ENCODE measurements around the gene PIGK.
"Not testable (repeated sequence)": the region's sequence is repeated elsewhere in the genome, so short reads cannot be mapped to it uniquely, and the experiment has no call there.

PIGK gene

DNA sequence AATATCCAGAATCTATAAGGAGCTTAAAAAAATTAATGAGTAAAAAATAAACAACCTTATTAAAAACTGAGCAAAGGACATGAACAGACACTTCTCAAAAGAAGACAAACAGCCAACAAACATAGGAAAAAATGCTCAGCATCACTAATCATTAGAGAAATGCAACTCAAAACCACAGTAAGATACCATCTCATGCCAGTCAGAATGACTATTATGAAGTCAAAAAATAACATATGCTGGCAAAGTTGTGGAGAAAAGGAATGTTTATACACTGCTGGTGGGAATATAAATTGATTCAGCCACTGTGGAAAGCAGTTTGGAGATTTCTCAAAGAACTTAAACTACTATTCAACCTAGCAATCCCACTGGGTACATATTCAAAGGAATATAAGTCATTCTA, 25.3 kb downstream of the PIGK start:
- DNase-seq (ENCODE audit: low read depth) = no peak

DNA sequence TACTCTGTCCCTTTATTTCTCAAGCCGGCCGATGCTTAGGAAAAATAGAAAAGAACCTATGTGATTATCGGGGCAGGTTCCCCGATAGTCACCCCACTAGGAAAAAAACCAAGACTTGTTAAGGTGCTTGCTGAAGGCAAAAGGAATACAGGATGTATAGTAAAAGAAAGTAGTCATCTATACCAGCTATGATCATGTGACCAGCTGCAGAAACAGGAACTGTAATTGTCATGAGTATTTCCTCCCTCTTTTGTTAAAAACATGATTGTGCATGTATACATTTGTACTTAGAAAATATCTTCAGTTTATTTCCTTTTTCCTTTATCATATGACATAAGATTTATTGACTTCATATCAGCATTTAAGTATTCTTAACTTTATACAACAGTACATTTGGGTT, 30.5 kb downstream of the PIGK start:
- DNase-seq (ENCODE audit: low read depth) = no peak

DNA sequence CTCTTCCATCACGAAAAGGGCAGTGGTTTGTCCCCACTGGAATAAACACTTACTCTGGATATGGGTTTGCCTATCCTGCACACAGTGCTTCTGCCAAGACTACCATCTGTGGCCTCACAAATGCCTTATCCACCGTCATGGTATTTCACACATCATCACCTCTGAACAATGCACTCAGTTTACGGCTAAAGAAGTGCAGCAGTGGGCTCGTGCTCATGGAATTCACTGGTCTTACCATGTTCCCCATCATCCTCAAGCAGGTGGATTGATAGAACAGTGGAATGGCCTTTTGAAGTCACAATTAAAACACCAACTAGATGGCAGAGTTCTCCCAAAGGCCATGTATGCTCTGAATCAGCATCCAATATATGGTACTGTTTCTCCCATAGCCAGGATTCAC, 32.3 kb downstream of the PIGK start:
- not testable (repeated sequence) for DNase-seq (ENCODE audit: low read depth)

DNA sequence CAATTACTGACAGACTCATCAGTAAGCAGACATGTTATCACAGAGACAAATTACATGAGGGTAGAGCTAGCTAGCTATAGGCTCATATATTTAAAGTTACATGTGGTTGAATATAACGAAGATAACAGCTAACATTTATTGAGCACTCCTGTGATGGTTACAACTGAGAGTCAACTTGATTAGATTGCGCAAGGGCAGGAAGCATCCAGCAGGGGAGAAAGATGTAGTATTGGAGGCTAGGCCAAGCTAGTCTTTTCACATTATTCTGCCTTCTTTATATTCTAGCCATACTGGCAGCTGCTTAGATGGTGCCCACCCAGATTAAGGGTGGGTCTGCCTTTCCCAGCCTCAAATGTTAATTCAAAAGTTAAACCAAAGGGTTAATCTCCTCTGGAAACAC, 37.1 kb downstream of the PIGK start:
- DNase-seq (ENCODE audit: low read depth) = no peak

DNA sequence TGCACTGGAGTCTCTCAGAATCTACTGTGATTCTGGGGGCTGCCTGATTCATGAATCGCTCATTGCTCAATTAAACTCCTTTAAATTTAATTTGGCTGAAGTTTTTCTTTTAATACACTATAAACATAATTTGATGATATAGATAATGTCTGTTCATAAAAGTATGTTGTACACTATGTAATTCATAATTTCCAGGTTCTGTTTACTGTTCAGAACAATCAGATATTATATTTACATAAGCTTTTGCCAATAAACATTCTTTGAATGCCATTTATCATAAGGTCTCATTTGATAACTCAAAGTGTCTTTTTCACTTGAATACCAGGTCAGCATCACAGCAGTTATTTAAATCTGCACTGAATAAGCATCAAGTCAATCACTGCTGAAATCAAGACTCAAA, 39.6 kb downstream of the PIGK start:
- no peak for DNase-seq (ENCODE audit: low read depth)

DNA sequence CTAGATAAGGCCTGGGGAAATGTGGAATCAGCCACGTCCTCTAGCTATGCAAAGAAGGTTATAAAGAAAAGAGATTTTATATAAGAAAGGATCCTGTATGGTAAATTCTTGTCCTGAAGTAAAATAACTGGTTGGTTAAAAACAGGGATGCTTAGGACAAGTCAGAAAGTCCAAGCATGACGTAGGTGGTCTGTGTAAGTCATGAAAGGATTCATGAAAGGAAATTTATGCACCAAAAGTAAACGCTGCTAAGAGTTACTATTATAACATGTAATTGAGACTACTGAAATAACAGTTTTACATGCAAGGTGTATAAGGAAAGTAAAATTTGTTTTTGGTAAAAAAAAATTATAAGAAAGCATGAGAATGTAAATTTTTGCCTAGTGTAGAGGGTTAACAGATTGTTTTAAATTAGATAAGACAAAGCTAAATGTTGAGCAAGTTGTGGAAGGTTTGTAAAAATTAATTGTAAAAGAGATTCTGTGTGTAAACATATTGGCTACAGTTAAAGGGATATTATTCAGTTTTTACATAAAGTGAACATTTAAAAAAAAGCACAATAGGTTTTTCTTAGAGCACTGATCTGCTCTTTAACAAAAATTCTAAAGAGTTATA, 43.9 kb downstream of the PIGK start:
- no peak for DNase-seq (ENCODE audit: low read depth)

DNA sequence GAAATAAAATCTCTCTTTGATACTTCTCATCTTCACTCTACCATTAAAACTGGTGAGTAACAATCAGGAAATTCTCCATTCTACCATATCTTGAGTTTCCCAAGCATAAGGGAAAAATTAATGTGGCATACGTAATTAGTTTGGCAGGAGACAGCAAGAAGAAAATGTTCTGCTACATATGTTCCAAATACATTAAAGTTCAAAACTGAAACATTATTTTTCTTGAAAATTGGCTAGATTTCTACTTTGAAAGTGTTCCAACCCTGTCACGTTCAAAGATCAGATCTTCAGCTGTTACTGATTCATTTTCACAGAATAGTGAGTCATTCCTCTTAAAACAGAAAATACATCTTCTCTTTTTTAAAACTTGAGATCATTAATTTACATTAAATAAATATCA, 48.5 kb downstream of the PIGK start:
- DNase-seq (ENCODE audit: low read depth) = no peak

DNA sequence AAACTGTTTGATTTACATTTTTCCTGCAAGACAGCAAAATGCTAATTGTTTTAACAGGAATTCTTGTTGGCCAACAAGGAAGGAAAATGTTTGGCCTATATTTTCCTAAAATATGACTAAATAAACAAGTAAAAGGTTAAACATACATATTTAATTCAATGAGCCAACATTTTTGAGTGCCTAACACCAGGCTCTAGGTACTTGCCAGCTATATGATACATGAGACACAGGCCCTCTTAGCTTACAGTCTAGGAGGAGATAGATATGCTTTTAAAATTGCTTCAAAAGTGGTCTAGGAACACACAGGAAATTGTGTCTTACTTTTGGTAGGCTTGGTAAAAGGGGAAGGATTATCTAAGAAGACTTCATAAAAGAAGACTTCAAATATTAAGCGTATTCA, 50.9 kb downstream of the PIGK start:
- no peak for DNase-seq (ENCODE audit: low read depth)

DNA sequence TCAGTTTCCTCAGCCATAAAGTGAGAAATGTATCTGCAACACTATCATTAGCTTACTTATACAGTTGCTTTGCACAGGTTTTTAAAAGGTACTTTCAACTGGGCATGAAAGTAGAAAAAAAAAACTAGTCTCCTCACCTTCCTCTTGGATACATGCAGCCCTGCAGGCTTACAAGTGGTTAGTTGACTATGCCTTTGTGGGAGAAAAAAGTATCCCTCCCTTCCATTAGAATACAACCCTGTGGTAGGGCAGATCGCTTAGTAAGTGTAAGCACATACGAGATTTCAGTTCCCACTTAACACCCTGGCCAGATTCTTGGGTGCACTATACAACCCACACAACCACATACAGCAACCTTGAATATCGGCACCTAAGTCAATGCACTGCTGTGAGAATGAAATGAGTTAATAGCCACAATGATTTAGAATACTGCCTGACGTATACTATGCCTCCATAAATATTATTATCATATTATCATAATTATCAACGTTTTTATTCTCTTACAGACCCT, 54.7 kb downstream of the PIGK start:
- no peak for DNase-seq (ENCODE audit: low read depth)

DNA sequence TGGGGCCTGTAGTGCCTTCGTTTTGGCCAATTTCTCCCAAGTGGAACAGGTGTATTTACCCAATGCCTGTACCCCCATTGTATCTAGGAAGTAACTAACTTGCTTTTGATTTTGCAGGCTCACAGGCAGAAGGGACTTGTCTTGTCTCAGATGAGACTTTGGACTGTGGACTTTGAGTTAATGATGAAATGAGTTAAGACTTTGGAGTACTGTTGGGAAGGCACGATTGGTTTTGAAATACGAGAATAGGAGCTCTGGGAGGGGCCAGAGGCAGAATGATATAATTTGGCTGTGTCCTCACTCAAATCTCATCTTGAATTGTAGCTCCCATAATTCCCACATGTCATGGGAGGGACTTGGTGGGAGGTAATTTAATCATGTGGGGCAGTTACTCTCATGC, 59.5 kb downstream of the PIGK start:
- DNase-seq (ENCODE audit: low read depth) = not testable (repeated sequence)

DNA sequence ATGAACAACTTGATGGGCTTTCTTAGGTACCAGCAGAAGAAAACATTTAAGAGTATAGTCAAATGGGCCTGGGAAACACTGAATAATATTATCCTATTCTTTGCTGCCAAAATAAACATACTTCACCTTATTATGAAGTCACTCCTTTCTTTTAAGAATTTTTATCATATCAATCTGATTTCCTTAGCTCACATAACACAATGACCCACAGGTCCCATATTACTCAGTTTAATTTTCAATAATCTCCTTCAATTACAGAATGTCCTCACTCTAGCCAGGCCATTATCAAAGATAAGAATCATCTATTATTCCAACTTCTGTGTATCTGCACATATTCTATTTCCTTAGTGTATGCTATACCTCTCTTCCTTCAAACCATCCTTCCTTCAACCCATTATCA, 63.0 kb downstream of the PIGK start:
- no peak for DNase-seq (ENCODE audit: low read depth)

DNA sequence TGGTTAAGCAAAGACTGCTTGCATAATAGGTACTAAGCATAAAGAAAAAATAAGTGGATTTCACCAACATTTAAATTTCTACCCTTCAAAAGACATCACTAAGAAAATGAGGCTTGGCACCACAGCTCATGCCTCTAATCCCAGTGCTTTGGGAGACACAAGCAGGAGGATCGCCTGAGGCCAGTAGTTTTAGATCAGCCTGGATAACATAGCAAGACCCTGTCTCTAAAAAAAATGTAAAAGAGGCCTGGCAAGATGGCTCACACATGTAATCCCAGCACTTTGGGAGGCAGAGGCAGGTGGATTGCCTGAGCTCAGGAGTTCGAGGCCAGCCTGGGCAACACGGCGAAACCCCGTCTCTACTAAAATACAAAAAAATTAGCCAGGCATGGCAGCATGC, 73.0 kb downstream of the PIGK start:
- DNase-seq (ENCODE audit: low read depth) = no peak

DNA sequence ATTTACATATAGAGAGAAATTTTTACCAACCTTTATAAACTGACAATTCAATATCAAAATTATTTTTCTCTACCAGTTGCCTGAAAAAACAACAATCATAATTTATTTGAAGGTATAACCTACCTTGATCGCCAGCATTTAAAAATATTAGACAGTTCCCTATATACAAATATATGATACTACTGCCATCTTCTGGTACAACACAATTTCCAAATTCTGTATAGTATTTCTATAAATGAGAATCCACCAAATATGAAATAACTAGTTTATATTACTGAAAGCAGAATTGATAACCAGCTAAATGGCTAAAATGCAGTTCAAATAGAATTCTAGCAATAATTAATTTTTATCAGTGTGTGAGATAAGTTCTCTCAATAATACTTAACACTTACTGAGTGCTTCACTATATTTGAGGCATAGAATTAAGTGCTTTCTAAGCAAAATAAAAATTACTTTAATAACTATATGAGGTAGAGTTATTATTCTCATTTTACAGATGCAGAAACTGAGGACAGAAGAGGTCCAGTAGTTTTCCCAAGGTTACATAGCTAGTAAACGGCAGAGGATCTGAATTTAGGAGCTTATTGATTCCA, 75.6 kb downstream of the PIGK start:
- no peak for DNase-seq (ENCODE audit: low read depth)

DNA sequence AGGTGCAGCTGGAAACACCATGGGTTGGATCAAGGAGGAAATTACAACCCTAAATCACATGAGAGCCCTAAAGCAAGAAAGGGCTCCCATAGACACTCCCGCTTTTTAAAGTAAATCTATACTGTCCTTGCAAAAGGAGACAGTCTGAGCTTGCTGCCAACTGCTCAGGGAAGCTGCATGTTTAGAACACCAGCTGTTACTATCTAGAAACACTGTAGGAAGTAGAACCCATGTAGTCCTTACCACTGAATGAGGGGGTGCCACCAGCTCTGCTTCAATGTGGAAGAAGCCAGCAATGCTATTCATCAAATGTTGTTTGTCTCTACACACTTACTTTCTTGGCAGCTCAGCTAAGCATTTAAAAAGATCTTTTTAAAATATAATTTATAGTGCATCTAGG, 79.8 kb downstream of the PIGK start:
- DNase-seq (ENCODE audit: low read depth) = no peak

DNA sequence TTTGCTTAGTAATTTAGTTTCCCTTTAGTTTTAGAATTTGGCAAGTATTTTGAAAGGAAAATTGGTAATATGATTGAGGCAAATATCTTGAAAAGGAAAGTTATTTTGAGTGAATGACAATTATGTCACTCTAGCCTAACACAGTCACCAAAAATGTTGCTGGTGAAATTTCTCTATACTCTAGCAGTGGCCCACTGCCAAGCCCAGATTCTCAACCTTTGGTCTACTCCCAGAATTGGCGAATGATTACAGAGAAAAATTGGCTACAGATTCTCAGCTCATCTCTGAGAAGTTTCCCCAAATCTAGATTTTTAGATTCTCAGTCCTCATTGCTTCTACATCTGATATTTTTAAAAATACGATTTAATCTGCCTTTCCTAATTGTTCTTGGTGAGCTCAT, 84.9 kb downstream of the PIGK start:
- DNase-seq (ENCODE audit: low read depth) = no peak

DNA sequence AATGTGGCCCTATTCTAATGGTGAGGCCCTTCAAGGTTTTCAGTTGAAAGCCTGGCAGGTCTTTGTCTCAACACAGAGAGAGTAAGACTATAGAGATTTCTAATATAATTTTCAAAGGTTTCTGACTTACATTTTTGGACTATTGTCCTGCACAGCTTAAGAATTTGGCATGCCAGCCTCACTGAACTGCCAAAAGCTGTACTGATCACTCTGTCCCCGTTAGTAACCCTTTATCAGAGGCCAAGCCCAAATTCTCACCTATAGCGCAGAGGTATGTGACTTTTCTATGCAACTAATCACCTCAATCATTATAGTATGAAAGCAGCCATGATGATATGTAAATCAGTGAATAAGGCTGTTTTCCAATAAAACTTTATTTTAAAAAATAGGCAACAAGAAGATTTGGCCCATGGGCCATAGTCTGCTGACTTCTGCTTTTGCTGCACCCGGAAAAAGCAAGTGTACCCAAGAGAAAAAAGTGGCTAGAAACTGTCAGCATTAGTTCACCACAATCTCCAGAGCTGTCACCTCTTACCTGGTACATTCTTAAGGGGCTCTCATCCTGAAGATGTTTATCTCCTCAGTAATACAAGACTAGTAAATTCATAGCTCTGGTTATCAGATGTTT, 85.4 kb downstream of the PIGK start:
- DNase-seq (ENCODE audit: low read depth) = no peak

DNA sequence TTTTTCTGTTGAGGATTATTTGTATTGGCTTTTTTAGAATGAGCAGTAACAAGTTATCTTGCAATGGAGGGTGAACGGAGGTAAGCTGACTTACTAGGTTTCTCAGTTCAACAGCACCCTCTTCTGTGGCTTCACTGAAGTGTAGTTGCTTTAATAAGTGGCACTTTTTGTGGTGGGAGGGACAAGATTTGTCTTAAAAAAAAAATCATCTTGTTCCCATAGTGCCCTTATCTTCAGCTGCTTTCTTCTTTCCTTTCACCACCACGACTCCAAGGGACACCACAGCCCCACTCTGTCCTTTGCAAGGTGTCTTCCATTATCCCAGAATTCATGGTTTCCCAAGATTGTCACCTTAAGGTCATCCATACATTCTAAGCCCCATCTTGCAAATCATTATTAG, 92.9 kb downstream of the PIGK start:
- DNase-seq (ENCODE audit: low read depth) = no peak

DNA sequence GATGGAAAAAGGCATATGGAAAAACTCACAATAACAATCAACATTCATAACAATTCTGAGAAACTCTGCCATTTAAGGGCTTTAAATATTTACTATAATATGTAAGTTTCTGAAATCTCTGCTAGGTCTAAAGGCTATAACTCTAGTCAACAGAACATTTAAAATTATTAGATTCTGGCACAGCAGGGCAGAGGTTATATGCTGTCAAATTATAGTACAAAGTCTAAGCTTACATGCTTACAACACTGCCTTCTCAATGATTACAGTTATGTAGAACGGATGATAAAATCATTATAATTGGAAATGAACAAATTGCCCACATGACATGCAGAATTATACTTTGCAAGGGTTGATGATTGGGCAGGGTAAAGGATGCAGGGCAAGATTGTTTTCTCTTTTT, 97.7 kb downstream of the PIGK start:
- no peak for DNase-seq (ENCODE audit: low read depth)

DNA sequence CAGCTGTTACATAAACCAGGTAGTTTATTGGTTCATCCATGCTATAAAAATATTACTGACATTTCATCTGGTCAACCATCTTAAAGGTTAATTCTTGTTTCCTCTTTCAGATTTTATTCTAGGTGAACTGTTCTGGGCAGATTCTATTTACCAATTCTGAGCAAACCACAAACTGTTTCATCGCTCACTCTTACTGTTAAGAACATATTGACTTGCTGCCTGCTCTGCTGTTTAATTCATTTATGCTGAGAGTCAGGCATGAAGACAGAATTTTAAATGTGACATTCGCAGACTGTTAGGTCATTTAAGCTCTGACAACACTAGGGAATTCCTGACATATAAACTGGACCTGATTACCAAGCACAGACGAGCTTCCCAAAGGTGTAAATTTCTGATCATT, 98.3 kb downstream of the PIGK start:
- no peak for DNase-seq (ENCODE audit: low read depth)

DNA sequence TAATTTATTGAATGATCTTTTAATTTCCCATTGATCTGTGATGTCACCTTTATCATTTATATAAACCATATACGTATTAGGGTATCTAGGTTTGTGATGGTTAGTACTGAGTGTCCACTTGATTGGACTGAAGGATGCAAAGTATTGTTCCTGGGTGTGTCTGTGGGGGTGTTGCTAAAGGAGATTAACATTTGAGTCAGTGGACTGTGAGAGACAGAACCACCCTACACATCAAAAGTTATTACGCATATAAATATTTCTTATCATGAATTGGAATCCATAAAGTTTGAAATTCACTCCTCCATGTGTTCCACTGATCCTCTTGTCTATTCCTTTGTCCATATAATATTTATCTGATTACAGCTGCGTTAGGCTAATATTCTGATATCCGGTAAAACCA, 100.5 kb downstream of the PIGK start:
- no peak for DNase-seq (ENCODE audit: low read depth)

DNA sequence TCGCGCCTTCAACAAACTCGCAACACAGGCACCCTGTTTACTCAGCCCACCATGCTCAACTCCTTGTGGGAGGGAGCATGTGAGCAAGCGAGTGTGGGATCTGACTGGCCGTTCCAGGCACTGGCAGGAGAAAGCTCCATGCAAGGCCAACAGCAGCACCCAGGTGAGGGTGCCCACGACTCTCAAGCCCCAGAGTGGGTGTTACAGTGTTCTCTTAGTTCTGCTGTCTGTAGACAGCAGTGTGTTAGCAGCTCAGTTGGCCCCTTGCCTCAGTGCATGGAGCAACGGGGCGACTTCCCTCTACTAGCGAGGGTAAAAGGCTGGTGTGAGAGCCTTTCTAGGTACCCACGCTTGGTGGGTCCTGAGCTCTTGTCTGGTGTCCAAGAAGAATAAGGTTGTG, 114.6 kb downstream of the PIGK start:
- no peak for DNase-seq (ENCODE audit: low read depth)

DNA sequence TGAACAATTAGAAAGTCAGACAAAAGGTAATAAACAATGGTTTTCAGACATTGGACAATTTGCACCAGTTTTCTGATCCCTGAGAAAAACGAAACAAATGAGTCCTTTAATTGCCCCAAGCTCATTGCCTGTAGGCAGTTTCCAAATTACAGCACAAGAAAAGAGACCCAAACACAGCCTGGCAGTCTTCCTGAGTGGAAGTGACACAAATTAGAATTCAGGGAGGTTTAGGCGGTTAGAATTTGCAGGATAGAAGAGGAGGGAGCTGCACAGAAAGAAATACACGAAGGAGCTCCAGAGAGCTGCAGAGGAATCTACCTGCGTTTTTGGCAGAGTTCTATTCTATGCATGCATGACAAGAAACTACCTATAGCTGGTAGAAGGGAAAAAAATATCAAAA, 115.7 kb downstream of the PIGK start:
- no peak for DNase-seq (ENCODE audit: low read depth)

DNA sequence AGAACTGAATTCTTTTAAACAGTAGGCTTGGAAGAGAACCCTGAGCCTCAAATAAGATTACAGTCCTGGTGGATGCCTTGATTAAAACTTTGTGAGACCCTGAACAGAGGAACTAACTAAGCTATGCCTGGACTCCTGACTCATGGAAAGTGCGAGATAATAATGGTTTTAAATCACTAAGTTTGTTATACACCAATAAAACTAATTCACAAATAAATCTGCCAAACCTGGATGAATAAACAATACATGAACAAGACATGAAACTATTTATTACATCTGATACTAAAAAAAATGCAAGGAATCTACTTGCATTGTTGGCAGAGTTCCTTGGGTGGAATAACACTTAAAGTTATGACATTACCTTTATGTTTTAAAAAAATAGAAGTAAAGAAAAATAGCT, 118.4 kb downstream of the PIGK start:
- DNase-seq (ENCODE audit: low read depth) = no peak

Measured in stimulated activated CD8-positive, alpha-beta memory T cell treated with anti-CD3 and anti-CD28 coated beads, Interleukin-12 subunit alpha, Interleukin-12 subunit beta, amount 100 ng/mL, for 4 hours (primary cell).